ENCODE results near the gene BTRC. TPM values are rescaled to one million over a fixed set of nuclear protein-coding genes. Genes with fewer than 3 reads are reported as not detected.

The BTRC gene
- total RNA-seq, result 9.0 and 9.6 TPM in 2 replicates

GRCh38 chr10:101353692-101354327, at the start of gene BTRC:
BTRC (plus strand) TSS chr10:101354165; CDS start chr10:101354181, 16 bp downstream.

GRCh38 chr10:101587725-101588653, 234.0 kb downstream of the BTRC start, which contains the start of the genes DPCD and POLL:
DPCD (plus strand) TSS chr10:101588321; CDS start chr10:101588337, 16 bp downstream.
POLL (minus strand) TSS chr10:101588257; CDS start chr10:101587360, 897 bp downstream.

Other genes with a start within 250 kb of the BTRC start
- gene TLX1, start 222.9 kb upstream of the BTRC start, total RNA-seq, result under 0.01 TPM in 1 of 2 replicates, not detected in the other
- gene LBX1, start 124.7 kb upstream of the BTRC start, total RNA-seq, result not detected in 2 replicates
- gene POLL, start 234.1 kb downstream of the BTRC start, total RNA-seq, result 9.4 and 15.6 TPM in 2 replicates
- 23.2 and 34.0 TPM in 2 replicates for gene DPCD, start 234.2 kb downstream of the BTRC start, total RNA-seq

All from tracheal epithelial cell (primary cell).